ENCODE measurements around the gene ARRDC2. TPM values are rescaled to one million over a fixed set of nuclear protein-coding genes. Genes with fewer than 3 reads are reported as not detected.

ARRDC2 gene
- total RNA-seq, 1 donor from 2014 or later: 1.6 TPM

GRCh38 chr19:18051887-18052286 is 43.9 kb downstream of the ARRDC2 start:
- DNase-seq (ENCODE audit: low spot score in 2 of 2): no peak
- FAIRE-seq: no peak

GRCh38 chr19:18053576-18054219 is 45.7 kb downstream of the ARRDC2 start:
- DNase-seq (ENCODE audit: low spot score in 2 of 2) (no peak), FAIRE-seq (no peak)

GRCh38 chr19:18055967-18056366 is 48.0 kb downstream of the ARRDC2 start:
- DNase-seq (ENCODE audit: low spot score in 2 of 2) (no peak), FAIRE-seq (no peak)

- DNase-seq (ENCODE audit: low spot score in 2 of 2) (peak in 1 of 2 donors; percentile 55), FAIRE-seq (no peak)
Measured at GRCh38 chr19:18057557-18057956, 49.6 kb downstream of the ARRDC2 start.

GRCh38 chr19:18058208-18059009 is 50.4 kb downstream of the ARRDC2 start:
- peak; percentile 75 to 84 for DNase-seq (ENCODE audit: low spot score in 2 of 2)
- FAIRE-seq: no peak

- no peak for FAIRE-seq
- no peak for DNase-seq (ENCODE audit: low spot score in 2 of 2)
Measured at GRCh38 chr19:18059297-18059696, 51.3 kb downstream of the ARRDC2 start.

GRCh38 chr19:18059902-18060301 is 51.9 kb downstream of the ARRDC2 start:
- DNase-seq (ENCODE audit: low spot score in 2 of 2) (no peak), FAIRE-seq (no peak)

- DNase-seq (ENCODE audit: low spot score in 2 of 2) (no peak), FAIRE-seq (no peak)
Measured at GRCh38 chr19:18060472-18060871, 52.5 kb downstream of the ARRDC2 start.

GRCh38 chr19:18062028-18062427 is 54.1 kb downstream of the ARRDC2 start:
- FAIRE-seq (no peak), DNase-seq (ENCODE audit: low spot score in 2 of 2) (no peak)

GRCh38 chr19:18063463-18063862 is 55.5 kb downstream of the ARRDC2 start:
- FAIRE-seq (no peak), DNase-seq (ENCODE audit: low spot score in 2 of 2) (no peak)

Small RNAs within 50 kb of the gene (small RNA-seq; reads per million reads assigned to genes)
- gene RNA5SP468: not detected

Other genes starting within 250 kb of the ARRDC2 start
- not detected for gene B3GNT3, start 213.0 kb upstream of the ARRDC2 start, total RNA-seq
- gene INSL3, start 186.7 kb upstream of the ARRDC2 start, total RNA-seq: not detected
- gene JAK3, start 160.2 kb upstream of the ARRDC2 start, total RNA-seq: 1.6 TPM
- gene RPL18A, start 148.3 kb upstream of the ARRDC2 start, total RNA-seq: 937 TPM
- 2.9 TPM for gene SLC5A5, start 136.2 kb upstream of the ARRDC2 start, total RNA-seq
- 15.5 TPM for gene CCDC124, start 75.2 kb upstream of the ARRDC2 start, total RNA-seq
- 16.3 TPM for gene KCNN1, start 41.1 kb upstream of the ARRDC2 start, total RNA-seq
- 0.41 TPM for gene IL12RB1, start 78.8 kb downstream of the ARRDC2 start, total RNA-seq
- gene MAST3, start 89.6 kb downstream of the ARRDC2 start, total RNA-seq: 4.5 TPM
- gene PIK3R2, start 145.0 kb downstream of the ARRDC2 start, total RNA-seq: 24.9 TPM
- gene IFI30, start 165.6 kb downstream of the ARRDC2 start, total RNA-seq: 0.41 TPM
- gene MPV17L2, start 185.0 kb downstream of the ARRDC2 start, total RNA-seq: 4.5 TPM
- gene RAB3A, start 195.9 kb downstream of the ARRDC2 start, total RNA-seq: 42.0 TPM
- gene PDE4C, start 218.3 kb downstream of the ARRDC2 start, total RNA-seq: 1.2 TPM

Measured in frontal cortex (tissue), 4 donors.